Epithelial cell of esophagus (primary cell): Measurements from ENCODE around the gene TMEM183A.

Source experiments
- DNase-seq: peaks from one replicate; pipeline ENCODE4 v3.0.0; 2010; ENCODE audit warnings: low read depth
- H3K4me3 ChIP-seq: 2 replicates; pipeline ENCODE4 v1.5.1; 2011; ENCODE audit warnings: mild to moderate bottlenecking, low read length, control low read depth
- CTCF ChIP-seq: IDR thresholded peaks from 2 replicates; pipeline ENCODE4 v1.5.1; 2011; ENCODE audit warnings: low read depth, mild to moderate bottlenecking, low read length, control low read depth, inconsistent platforms; ENCODE audit not compliant: insufficient read depth; ENCODE audit errors: missing control alignments

Gene TMEM183A

GRCh38 chr1:203006948-203007871 is at the start of gene TMEM183A:
TMEM183A (plus strand) TSS chr1:203007374; CDS start chr1:203007466, 92 bp downstream.
- peak within 1 kb of the TSS; percentile 66 for H3K4me3 ChIP-seq
- peak; percentile 98 for DNase-seq
- no peak for TF ChIP-seq CTCF

- peak within 1 kb of the TSS; percentile 93 for H3K4me3 ChIP-seq
- TF ChIP-seq CTCF = no peak
- DNase-seq = peak; percentile 95
These were observed 49.2 kb upstream of the TMEM183A start, which contains the start of gene ADIPOR1 for GRCh38 chr1:202957733-202958543. ADIPOR1 (minus strand) TSS chr1:202958312; CDS start chr1:202951070, 7,242 bp downstream.

GRCh38 chr1:202958544-202959275 is 48.5 kb upstream of the TMEM183A start:
- DNase-seq = no peak
- peak overlapping the region; percentile 54 for H3K4me3 ChIP-seq
- no peak for TF ChIP-seq CTCF

- H3K4me3 ChIP-seq = no peak overlapping the region
- DNase-seq = peak; percentile 86
- no peak for TF ChIP-seq CTCF
These were observed 47.9 kb upstream of the TMEM183A start for GRCh38 chr1:202959276-202959620.

GRCh38 chr1:202961220-202961880 is 45.8 kb upstream of the TMEM183A start:
- DNase-seq = no peak
- no peak for TF ChIP-seq CTCF
- H3K4me3 ChIP-seq = no peak overlapping the region

- H3K4me3 ChIP-seq = no peak overlapping the region
- TF ChIP-seq CTCF = no peak
- peak; percentile 91 for DNase-seq
These were observed 42.3 kb upstream of the TMEM183A start for GRCh38 chr1:202964791-202965410.
